Raji (cell line): ENCODE results near the gene CARD18.

Experiments used
- POLR2A ChIP-seq: IDR thresholded peaks from 2 replicates; pipeline ENCODE4 v1.6.1; 2011; ENCODE audit warnings: low read depth, low read length, control low read depth; ENCODE audit not compliant: insufficient read depth

The CARD18 gene

GRCh38 chr11:105104292-105104691, 35.3 kb downstream of the CARD18 start:
- no peak for TF ChIP-seq POLR2A

DNA sequence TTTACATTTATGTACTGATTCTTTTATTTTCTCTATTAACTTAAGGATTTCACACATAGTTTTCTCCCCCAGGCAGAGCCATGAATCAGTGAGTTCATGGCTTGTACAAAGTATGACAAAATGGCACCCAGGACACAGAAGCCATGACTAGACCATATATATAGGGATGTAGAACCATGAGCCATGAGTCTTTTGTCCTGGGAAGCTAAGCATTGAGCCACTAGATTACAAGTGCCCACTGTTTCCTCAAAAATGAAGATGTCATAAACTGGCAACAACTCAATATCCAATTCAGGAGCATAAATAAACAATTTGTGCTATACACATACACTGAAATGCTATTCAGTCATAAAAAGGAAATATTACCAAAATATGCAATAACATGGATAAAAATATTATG, 36.2 kb downstream of the CARD18 start:
- no peak for TF ChIP-seq POLR2A

- TF ChIP-seq POLR2A: no peak
Observed at GRCh38 chr11:105100981-105101630, 38.5 kb downstream of the CARD18 start.

GRCh38 chr11:105100206-105100605, 39.4 kb downstream of the CARD18 start:
- TF ChIP-seq POLR2A: no peak

DNA sequence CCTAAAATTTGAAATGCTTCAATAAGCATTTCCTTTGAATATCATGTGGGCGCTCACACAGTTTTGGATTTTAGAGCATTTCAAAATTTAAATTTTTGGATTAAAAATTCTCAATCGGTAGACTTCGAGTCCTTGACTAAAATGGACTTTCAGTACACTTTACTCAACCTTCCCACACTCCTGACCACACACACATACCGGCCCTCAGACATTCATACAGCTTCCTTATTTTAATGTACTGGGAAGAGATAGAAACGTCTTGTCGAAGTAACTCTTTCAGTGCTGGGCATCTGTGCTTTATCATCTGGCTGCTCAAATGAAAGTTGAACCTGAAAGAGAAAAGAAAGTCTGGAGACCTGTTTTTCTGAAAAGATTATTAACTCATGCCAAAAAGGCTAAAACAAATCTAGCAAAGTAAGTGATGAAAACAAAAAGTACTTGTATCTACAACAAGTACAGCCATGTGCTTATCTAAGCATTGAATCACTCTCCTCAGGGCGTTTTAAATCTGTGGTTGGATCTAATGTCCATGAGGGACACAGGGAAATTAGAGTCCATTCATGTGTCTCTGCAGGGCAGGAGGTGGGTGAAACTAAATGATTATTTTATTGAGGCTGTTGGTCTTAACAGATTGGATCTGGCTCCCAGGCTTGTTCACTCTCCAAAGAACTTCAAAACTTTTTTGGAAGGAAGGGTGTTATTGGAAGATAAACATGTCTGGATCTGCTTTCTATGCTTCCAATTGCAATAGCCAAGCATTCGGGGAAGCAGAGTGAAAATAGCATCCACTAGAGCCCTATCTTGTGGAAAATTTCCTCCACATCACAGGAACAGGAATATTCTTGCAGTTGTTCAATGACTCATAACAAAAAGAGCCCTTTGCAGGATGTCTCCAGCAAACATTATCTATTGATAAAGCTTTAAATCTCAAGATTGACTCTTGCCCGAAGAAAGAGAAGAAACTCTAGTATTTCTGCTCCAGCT, 47.0 kb downstream of the CARD18 start:
- TF ChIP-seq POLR2A: no peak
